Airway epithelial cell (primary cell): ENCODE results near the gene PDK1. TPM values are rescaled to one million over a fixed set of nuclear protein-coding genes. Genes with fewer than 3 reads are reported as not detected.

Experiments used
- total RNA-seq: library from RNA; depleted of rRNA; stranded (reverse); fragments of >200 nt; gene quantifications from 2 replicates; pipeline ENCODE4 v1.2.3, GENCODE V29; 2015

PDK1 gene
- total RNA-seq: 24.8 and 36.7 TPM in 2 replicates

DNA sequence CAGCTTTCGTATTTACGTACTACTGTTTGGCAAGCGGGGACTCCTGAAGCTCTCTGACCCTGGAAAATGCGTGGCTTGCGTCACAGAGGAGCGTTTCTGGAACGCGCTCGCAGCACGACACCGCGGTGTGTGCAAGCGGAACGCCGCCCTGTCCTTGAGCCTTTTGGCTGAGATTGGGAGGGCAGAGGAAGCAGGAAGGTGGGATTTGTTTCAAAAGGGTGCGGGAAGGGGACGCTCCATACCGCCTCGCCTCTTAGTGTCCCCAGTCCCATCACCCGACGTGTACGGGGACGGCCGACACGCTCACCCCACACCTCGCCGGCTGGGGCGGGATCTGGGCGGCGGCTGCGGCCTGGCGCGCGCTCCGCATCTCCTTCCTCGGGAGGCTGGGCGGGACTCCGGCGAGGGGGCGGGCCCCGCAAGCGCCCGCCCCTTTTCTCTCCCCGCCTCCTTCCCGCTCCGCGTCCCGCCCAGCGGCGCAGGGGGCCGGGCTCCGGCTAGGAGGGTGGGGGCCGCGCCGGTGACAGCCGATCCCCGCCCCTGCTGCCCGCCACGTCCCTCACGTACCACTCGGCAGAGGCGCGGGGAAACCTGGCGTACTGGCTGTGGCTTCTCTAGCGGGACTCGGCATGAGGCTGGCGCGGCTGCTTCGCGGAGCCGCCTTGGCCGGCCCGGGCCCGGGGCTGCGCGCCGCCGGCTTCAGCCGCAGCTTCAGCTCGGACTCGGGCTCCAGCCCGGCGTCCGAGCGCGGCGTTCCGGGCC, at the start of gene PDK1:
Gene PDK1 (plus strand): TSS at position 569 of the 762 bp plus-strand sequence. CDS start 61 bp downstream, at position 630.

Other genes starting within 250 kb of the PDK1 start
- gene ITGA6, start 128.5 kb upstream of the PDK1 start, total RNA-seq: 348 and 398 TPM in 2 replicates
- 1.4 and 1.7 TPM in 2 replicates for gene RAPGEF4, start 179.8 kb downstream of the PDK1 start, total RNA-seq